ENCODE results near the gene CDKN2B-AS1.

The CDKN2B-AS1 gene

GRCh38 chr9:22120595-22120994 lies 126.0 kb downstream of the CDKN2B-AS1 start:
- H2AFZ ChIP-seq: no peak overlapping the region
- no peak overlapping the region for H3K4me3 ChIP-seq (ENCODE audit: low read depth, low read length)
- H3K79me2 ChIP-seq: no peaks in the 10 kb centered on the region
- H3K27me3 ChIP-seq (ENCODE audit: control insufficient read depth, insufficient read depth, low read length): no peaks in the 10 kb centered on the region
- H3K9ac ChIP-seq: no peak overlapping the region
- H3K36me3 ChIP-seq (ENCODE audit: control insufficient read depth, insufficient read depth, low read length): no peaks in the 10 kb centered on the region
- H3K4me1 ChIP-seq: no peaks in the 10 kb centered on the region
- TF ChIP-seq CTCF (IDR thresholded peaks at IDR 0.05): no peak
- no peak overlapping the region for H3K27ac ChIP-seq
- no peaks in the 10 kb centered on the region for H3K9me3 ChIP-seq (ENCODE audit: control insufficient read depth, low read length)
- no peak overlapping the region for H3K4me2 ChIP-seq (ENCODE audit: low read length)

GRCh38 chr9:22124263-22125011 lies 129.8 kb downstream of the CDKN2B-AS1 start:
- H3K36me3 ChIP-seq (ENCODE audit: control insufficient read depth, insufficient read depth, low read length): no peaks in the 10 kb centered on the region
- no peak overlapping the region for H3K4me2 ChIP-seq (ENCODE audit: low read length)
- no peak for TF ChIP-seq CTCF (IDR thresholded peaks at IDR 0.05)
- H3K27me3 ChIP-seq (ENCODE audit: control insufficient read depth, insufficient read depth, low read length): no peaks in the 10 kb centered on the region
- H2AFZ ChIP-seq: no peak overlapping the region
- no peak overlapping the region for H3K9ac ChIP-seq
- H3K4me3 ChIP-seq (ENCODE audit: low read depth, low read length): no peak overlapping the region
- H3K9me3 ChIP-seq (ENCODE audit: control insufficient read depth, low read length): no peaks in the 10 kb centered on the region
- no peak overlapping the region for H3K27ac ChIP-seq
- H3K79me2 ChIP-seq: no peaks in the 10 kb centered on the region
- no peaks in the 10 kb centered on the region for H3K4me1 ChIP-seq

- H3K9me3 ChIP-seq (ENCODE audit: control insufficient read depth, low read length): no peaks in the 10 kb centered on the region
- H3K4me3 ChIP-seq (ENCODE audit: low read depth, low read length): no peak overlapping the region
- H3K27ac ChIP-seq: no peak overlapping the region
- H3K27me3 ChIP-seq (ENCODE audit: control insufficient read depth, insufficient read depth, low read length): no peaks in the 10 kb centered on the region
- no peak overlapping the region for H3K9ac ChIP-seq
- H3K79me2 ChIP-seq: no peaks in the 10 kb centered on the region
- TF ChIP-seq CTCF (IDR thresholded peaks at IDR 0.05): no peak
- H3K36me3 ChIP-seq (ENCODE audit: control insufficient read depth, insufficient read depth, low read length): no peaks in the 10 kb centered on the region
- H3K4me1 ChIP-seq: no peaks in the 10 kb centered on the region
- H2AFZ ChIP-seq: no peak overlapping the region
- H3K4me2 ChIP-seq (ENCODE audit: low read length): no peak overlapping the region
Measured at GRCh38 chr9:22129133-22129532, 134.5 kb downstream of the CDKN2B-AS1 start.

- Histone ChIP-seq H3K36me3 (ENCODE audit: control insufficient read depth, insufficient read depth, low read length) (no peaks in the 10 kb centered on the region), H3K9me3 (ENCODE audit: control insufficient read depth, low read length) (no peaks in the 10 kb centered on the region), H3K27me3 (ENCODE audit: control insufficient read depth, insufficient read depth, low read length) (no peaks in the 10 kb centered on the region), H3K4me2 (ENCODE audit: low read length) (no peak overlapping the region), H3K79me2 (no peaks in the 10 kb centered on the region), H3K4me3 (ENCODE audit: low read depth, low read length) (no peak overlapping the region), H3K4me1 (no peaks in the 10 kb centered on the region), H3K27ac (no peak overlapping the region), H2AFZ (no peak overlapping the region), H3K9ac (no peak overlapping the region)
- no peak for TF ChIP-seq CTCF (IDR thresholded peaks at IDR 0.05)
Measured at GRCh38 chr9:22129633-22130032, 135.0 kb downstream of the CDKN2B-AS1 start.

GRCh38 chr9:22131817-22132216 lies 137.2 kb downstream of the CDKN2B-AS1 start:
- Histone ChIP-seq H2AFZ (no peak overlapping the region), H3K9ac (no peak overlapping the region), H3K27ac (no peak overlapping the region), H3K36me3 (ENCODE audit: control insufficient read depth, insufficient read depth, low read length) (no peaks in the 10 kb centered on the region), H3K4me2 (ENCODE audit: low read length) (no peak overlapping the region), H3K79me2 (no peaks in the 10 kb centered on the region), H3K4me1 (no peaks in the 10 kb centered on the region), H3K27me3 (ENCODE audit: control insufficient read depth, insufficient read depth, low read length) (no peaks in the 10 kb centered on the region), H3K9me3 (ENCODE audit: control insufficient read depth, low read length) (no peaks in the 10 kb centered on the region), H3K4me3 (ENCODE audit: low read depth, low read length) (no peak overlapping the region)
- no peak for TF ChIP-seq CTCF (IDR thresholded peaks at IDR 0.05)

Data from parathyroid adenoma (tissue), 2 donors.